Epithelial cell of prostate (primary cell): ENCODE results near the gene PBLD.
"Not testable (repeated sequence)": the region's sequence is repeated elsewhere in the genome, so short reads cannot be mapped to it uniquely, and the experiment has no call there.

ENCODE experiments used
- DNase-seq: peaks from one replicate; pipeline ENCODE4 v3.0.0-alpha.2; 2011; ENCODE audit warnings: low read depth, low spot score
- H3K27ac ChIP-seq: fragments of 450-650 bp; 2 replicates; pipeline ENCODE4 v1.5.1; 2017; ENCODE audit warnings: mild to moderate bottlenecking

Gene PBLD

DNA sequence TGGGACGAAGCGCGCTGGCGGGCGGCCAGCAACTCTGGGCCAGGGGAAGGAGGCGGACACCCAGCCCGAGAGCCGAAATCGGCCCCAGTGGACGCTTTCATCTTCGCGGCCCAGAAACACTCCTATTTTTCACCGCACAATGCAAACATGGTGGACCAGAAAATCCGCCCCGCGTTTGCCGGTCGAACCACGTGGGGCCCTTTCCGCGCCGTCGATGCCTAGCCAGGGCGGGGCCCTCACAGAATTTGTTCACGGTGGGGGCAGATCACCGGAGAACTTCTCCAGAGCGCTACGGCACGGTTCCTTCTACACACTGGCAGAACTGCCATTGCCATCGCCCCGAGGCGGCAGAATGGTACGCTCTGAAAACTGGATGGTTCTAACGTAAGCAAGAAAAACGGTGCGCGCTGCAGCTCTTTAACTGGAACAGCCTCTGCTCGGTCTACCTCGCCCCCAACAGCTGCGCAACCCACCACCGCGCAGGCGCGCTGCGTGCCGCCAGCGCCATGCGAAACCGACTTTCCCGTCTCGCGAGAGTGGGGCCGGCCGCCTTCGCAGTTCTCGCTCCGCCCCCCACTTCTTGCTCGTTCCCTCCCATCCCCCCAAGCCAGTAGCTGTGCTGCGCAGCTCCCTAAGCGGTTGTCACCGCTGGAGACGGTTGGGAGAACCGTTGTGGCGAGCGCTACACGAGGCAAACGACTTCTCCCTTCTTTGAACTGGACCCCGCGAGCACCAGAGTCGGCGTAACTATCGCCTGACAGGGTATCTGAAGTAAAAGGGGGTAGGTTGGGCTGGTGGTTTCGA lies 1.1 kb downstream of the PBLD start, which contains the start of gene HNRNPH3:
HNRNPH3 (plus strand) TSS at position 610 of the 804 bp plus-strand sequence. CDS start 5,158 bp downstream, outside the sequence.
- DNase-seq = peak; percentile 86
- H3K27ac ChIP-seq = peak within 1 kb of the TSS; percentile 91

DNA sequence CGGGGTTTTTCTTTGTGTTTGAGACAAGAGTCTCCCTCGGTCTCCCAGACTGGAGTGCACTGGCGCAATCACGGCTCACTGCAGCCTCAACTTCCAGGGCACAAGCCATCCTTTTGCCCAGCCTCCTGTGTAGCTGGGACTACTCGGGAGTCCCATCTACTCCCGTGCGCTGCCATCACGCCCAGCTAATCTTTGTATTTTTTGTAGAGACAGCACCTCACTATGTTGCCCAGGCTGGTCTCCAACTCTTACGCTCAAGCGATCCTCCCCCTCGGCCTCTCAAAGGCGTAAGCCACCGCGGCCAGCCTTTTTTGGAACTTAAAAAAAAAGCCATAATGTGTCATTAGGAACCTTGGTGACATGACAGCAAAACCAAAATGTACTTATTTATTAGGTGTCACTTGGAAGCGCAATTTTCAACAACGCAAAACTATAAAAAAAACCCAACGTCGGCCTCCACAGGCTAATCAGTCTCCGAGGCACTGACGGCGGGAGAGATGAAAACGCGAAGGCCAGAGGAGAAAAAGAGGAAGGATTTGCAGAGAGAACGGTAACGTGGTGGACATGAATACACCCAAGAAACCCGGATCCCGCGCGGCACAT lies 1.8 kb downstream of the PBLD start:
- peak overlapping the region; percentile 91 for H3K27ac ChIP-seq
- DNase-seq = no peak

DNA sequence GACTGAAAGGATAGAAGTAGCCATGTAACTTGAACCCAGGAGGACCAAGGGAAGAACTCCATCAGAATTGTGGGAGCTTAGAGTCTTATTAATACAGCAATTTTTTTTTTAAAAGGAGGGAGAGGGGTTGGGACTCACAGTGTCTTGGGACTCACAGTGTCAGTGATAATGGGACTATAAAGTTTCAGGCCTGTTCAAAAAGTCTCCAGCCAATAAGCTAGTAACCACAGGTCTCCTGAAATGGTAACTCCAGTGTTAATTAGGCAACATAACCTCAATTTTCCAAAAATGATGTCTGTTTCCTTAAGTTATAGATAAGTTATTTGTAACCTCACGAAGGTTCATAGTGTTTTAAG lies 3.2 kb downstream of the PBLD start:
- peak overlapping the region; percentile 68 for H3K27ac ChIP-seq
- DNase-seq = no peak

DNA sequence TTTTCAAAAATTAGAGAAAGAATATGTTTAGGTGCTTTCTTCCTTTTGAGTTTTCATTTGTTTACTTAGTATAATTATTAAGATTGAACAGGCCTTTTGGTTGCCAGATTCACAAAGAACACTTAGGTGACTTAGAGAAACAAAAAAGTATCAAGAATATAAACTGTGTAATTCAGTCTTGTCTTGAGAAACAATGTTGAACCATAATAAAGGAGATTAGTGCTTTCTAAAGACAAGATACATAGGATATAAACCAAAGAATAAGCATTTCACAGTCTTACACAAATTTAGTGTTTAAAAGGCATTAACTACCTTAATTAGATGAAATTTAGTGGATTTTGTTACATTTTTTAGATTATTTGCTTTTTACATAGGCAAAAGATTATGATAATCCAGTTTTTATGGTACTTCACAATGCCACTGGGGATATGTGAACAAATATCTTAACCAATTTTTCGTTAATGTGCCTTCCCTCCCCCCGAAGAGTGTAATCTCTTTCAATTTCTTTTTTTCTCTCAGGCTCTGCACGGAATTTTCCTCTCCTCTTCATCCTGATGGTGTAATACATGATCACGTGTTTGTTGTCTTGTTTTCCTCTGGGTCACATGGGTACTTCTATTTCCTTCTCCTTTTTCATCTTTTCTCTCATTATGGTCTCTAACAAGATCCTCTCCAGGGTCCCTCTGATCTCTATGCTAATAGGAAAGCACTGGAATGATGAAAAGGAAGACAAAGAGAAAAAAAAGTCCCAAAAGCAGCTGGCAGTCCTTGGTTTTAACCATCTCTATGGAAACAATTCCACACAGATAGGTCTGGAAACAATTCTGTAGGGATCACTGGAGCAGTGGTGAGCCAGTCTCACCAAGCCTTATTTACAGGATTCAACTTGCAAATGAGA lies 4.6 kb downstream of the PBLD start:
- no peak for DNase-seq
- H3K27ac ChIP-seq = peak overlapping the region; percentile 68

DNA sequence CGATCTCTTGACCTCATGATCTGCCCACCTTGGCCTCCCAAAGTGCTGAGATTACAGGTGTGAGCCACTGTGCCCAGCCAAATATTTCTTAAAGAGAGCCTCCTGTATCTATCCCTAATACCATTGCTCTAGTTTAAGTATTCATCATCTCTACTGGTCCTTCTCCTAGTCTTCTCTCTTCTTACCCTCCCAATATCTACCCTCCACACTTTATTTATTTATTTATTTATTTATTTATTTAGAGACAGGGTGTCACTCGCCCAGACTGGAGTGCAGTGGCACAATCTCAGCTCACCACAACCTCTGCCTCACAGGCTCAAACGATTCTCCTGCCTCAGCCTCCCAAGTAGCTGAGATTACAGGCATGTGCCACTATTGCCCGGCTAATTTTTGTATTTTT lies 8.3 kb downstream of the PBLD start:
- H3K27ac ChIP-seq, DNase-seq: not testable (repeated sequence)

DNA sequence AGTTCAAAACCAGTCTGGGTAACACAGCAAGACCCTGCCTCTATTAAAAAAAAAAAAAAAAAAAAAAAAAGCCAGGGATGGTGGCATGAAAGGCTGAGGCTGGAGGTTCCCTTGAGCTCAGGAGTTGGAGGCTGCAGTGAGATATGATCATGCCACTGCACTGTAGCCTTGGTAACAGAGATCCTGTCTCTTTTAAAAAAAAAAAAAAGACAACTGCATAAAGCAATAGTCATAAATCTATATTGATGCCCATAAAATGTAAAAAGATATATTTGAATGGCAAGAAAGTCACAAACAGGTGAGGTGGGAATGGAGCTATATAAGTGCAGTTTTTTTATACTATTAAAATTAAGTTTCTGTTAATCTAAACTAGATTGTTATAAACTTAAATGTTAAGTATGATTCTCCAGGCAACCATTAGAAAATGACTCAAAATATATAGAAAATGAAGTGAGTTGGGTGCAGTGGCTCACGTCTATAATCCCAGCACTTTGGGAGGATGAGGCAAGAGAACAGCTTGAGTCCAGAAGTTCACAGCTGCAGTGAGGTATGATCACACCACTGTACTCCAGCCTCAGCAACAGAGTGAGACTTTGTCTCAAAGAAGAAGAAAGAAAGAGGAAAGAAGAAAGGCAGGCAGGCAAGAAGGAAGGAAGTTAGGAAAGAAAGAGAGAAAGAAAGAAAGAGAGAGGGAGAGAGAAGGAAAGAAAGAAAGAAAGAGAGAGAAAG lies 14.2 kb downstream of the PBLD start:
- DNase-seq = no peak
- H3K27ac ChIP-seq = no peak overlapping the region

DNA sequence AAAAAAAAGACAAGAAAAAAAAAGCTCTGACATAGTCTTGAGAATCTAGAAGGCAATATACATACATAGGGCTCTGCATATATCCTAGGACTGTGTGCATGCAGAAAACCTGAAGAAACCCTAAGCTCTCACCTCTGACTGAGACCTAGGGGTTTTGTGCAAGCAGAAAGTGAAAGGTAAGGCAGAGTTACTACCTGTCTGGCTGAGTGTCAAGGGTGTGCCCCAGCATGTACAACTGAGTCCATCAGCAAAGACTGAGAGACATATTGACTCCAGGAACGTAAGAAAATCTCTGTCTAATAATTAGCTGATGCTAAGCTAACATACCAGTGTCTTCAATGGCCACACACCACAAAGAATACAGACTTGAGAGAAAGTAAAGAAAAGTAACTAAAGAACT lies 17.1 kb downstream of the PBLD start:
- no peak for DNase-seq
- no peak overlapping the region for H3K27ac ChIP-seq

DNA sequence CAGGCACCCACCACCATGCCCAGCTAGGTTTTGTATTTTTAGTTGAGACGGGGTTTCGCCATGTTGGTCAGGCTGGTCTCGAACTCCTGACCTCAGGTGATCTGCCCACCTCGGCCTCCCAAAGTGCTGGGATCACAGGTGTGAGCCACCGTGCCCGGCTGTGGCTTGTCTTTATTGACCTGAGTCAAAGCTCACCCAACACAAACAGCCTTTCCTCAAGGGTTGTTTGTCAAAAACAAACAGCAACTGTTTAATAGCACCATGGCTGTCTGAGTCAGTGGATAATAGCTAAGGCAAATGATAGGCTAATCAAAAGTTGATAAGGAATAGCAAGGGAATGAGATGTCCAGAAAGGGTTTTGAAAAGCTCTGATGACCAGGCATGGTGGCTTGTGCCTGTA lies 17.8 kb downstream of the PBLD start:
- H3K27ac ChIP-seq = not testable (repeated sequence)

DNA sequence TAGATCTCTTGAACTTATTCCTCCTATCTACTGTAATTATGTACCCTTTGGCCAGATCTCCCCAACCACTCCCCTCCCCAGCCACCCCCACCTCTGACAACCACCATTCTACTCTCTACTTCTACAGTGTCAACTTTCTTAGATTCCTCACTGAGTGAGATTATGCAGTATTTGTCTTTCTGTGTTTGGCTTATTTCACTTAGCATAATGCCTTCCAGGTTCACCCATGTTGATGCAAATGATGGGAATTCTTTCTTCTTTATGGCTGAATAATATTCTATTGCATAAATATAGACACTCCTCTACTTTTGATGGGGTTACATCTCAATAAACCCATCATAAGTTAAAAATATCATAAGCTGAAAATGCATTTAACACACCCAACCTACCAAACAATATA lies 22.2 kb downstream of the PBLD start:
- no peak overlapping the region for H3K27ac ChIP-seq
- no peak for DNase-seq

More for the DNA sequence above, 17.8 kb downstream of the PBLD start:
- not testable (repeated sequence) for DNase-seq

DNA sequence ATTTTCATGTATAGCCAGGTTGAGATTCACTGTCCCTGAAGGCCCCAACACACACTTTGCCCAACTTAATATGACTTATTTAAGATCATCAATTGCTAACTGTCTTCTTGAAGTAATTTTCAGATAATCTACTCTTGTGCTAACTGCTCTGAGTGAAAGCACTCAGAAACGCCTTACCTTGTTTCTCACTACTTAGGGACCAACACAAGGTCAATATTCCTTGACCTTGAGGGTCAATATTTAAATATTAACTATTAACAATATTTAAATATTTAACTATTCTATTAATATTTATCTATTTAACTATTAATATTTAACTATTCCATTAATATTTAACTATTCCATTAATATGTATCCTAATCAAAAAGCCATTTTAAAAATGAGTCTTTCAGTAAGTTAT lies 26.9 kb downstream of the PBLD start:
- no peak for DNase-seq
- no peak overlapping the region for H3K27ac ChIP-seq

DNA sequence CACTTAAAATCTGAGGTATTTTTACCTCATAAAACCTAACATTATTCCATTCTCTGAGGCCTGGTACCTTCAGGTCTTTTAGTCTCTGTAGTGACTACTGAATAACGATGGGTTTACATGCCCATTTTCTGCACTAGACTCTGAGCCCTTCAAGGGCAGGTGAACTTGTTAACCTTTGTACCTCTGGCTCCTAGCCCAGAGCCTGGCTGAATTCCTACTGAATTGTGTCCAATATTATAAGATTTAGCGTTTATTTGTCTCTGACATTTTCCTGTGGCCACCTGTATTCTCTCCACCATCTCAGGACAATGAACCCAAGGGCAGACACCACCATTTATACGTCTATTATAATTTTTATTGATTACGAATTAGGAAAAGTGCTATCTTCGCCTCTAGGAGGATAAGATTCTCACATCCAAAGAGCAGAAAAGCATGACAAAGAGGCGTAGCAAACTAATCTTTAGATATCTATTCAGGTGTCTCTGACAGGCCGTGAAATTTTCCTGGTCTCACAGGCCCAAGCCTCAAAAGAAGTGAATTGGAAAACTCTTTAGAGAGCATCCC lies 28.8 kb downstream of the PBLD start:
- no peak for DNase-seq
- H3K27ac ChIP-seq = no peak overlapping the region

DNA sequence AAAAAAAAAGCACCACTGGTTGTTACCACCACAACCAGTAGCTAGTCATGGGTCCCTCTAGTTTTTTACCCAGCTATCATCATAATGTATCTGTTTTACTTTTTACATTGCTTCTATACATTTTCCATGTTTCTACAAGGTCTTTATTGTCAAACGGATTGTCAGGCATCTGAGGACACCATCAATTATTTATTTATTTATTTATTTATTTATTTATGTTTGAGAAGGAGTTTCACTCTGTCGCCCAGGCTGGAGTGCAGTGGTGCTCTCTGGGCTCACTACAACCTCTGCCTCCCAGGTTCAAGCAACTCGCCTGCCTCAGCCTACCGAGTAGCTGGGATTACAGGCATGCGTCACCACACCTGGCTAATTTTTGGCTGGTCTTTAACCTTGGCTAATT lies 29.9 kb downstream of the PBLD start:
- H3K27ac ChIP-seq = no peak overlapping the region
- no peak for DNase-seq

DNA sequence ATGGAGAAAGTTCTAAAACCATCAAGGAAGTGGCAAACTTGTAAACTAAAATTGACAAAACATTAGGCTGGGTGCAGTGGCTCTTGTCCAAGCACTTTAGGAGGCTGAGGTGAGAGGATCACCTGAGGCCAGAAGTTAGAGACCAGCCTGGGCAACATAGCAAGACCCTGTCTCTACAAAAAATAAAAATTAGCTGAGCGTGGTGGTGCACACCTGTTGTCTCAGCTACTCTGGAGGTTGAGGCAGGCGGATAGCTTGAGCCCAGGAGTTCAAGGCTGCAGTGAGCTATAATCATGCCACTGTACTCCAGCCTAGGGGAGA lies 30.3 kb downstream of the PBLD start:
- no peak overlapping the region for H3K27ac ChIP-seq

DNA sequence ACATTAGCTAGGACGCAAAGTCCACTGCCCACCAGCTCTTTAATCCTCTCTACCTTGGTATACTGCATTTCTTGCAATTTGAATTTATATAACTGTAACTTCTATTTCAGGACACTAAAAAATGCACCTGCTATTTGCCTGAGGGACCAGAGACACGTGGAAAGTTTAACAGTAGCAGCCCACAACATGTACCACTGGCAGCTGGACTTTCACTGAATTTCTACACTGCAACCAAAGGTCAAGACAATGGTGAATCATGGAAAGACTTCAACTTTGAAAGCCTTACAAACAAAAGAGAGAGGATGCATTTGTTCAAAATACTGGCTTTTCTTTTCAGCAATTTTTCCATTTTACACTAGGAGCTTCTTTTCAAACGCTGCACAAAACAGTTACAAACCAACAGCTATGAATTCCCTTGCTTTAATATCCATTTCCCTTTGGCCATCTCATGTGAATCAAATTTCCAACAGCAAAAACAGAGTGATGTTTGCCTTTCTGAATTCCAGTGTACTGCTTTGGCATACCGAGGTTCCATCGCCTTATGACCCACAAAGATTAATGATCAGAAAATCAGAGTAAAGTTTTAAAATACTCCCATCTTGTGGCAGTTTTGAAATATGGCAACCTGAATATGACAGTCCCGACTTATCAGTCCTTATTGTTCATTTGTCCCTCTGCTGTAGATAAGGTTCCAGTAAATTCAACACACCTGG lies 30.8 kb downstream of the PBLD start:
- no peak overlapping the region for H3K27ac ChIP-seq
- DNase-seq = no peak

More for the DNA sequence above, 30.3 kb downstream of the PBLD start:
- DNase-seq = no peak

DNA sequence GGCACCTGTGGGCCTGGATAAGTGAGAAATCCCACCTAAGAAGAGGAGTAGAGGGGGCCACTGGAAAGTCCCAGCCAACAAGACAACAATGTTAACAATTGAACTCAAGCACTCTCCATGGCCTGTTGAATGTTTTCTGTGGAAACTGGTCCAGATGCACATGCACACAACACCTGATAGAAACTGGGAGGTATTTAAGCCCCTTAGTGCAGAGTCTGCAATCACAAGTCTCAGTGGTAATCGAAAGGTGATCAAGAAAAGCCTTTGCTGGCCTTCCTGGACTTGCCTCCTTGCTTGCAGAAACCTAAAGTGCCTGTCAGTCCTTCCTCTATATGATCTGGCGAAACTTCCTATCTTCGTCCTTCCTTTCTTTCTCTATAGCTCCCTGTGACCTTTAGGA lies 31.4 kb downstream of the PBLD start:
- no peak overlapping the region for H3K27ac ChIP-seq
- no peak for DNase-seq

DNA sequence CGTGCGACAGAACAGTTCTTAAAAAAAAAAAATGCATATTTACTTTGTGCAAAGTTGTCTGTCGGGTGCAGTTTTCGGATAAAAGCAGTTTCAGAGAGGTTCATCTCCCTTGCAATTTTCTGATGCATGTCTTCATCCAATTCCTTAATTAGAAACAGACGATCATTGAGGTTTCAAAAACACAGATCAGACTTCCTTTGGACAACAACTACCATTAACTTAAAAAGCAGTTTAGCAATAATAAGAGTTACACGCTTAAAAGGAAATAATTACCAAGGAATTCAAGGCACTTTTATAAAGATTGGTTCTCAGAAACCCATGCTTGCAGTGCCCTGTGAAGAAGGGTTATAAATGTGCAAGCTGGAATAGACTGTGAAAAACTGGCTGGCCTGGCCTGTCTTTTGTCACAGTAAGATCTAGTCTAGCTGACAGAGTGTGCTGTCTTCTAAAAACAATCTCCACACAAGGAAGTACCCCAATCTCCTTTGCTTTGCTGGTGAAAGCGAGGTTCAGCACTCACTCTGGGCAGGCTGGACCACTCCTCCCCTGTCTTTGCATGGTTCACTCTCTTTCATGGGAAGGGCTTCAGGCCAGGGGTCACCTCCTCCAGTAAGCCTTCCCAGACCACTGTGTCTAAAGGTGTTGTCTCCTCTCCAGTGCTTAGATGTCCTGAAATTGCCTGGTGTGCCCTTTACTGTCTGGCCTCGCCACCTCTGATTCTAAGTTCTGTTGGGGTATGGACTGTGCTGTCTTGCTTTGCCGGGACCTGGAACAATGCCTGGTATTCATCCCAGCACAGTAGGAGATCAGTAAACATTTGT lies 35.7 kb downstream of the PBLD start:
- no peak overlapping the region for H3K27ac ChIP-seq
- no peak for DNase-seq

DNA sequence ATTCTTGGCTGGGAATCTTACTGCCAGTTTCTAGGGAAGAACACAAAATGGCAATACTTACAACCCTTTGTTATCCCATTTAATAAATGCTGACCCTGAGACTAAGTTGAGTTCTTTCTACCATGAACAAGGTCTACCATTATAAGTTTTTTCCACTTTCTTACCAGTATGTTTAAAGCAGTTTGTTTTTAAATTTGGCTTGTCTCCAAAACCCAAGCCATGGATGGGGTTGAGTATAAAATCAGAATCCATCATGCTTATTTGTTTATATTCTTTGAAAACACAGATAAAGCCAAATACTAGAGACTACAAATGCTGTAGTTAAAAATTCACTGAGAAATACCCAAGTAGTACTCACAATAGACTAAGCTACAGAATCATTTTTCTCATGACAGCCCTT lies 42.0 kb downstream of the PBLD start:
- DNase-seq = no peak
- H3K27ac ChIP-seq = no peak overlapping the region

DNA sequence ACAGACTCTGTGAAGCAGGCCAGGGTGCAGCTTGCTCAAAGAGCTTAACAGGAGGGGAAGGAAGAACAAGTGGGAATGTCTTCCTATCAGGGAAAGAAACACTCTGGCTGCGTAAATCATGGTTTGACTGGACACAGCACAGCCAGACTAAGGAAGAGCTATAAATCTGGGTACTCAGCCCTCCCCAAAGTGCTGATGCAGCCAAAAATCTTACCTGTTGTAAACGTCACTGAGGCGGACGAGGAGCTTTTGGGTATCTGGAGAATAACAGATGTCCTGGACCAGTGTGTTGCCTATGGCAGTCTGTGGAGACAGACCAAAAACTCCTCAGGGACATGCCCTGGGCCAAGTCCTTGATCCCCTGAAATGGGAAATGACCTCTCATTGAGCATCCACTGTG lies 44.0 kb downstream of the PBLD start:
- no peak for DNase-seq
- H3K27ac ChIP-seq = no peak overlapping the region
